Gastroesophageal sphincter (tissue), 4 donors: ENCODE data around the gene MAS1L. TPM values are rescaled to one million over a fixed set of nuclear protein-coding genes. Genes with fewer than 3 reads are reported as not detected.
"Not testable (repeated sequence)": the region's sequence is repeated elsewhere in the genome, so short reads cannot be mapped to it uniquely, and the experiment has no call there.

ENCODE experiments used
- ATAC-seq: fragments of 150-250 bp; one replicate; pipeline ENCODE4 v1.9.1; 2016; ENCODE audit warnings: mild to moderate bottlenecking, moderate library complexity
- H3K27ac ChIP-seq, 4 donors: fragments of 200-600 bp; sonication (generic) in 3 of 4; 1 replicate in 3 of 4; 2 replicates in 1 of 4; pipeline ENCODE4 v1.5.1; 2016 to 2019
- H3K27me3 ChIP-seq: fragments of 200-600 bp; sonication (generic); one replicate; pipeline ENCODE4 v1.5.1; 2019
- H3K36me3 ChIP-seq, 2 donors: fragments of 200-600 bp; sonication (generic); one replicate each; pipeline ENCODE4 v1.5.1; 2019; ENCODE audit warnings: control low read depth in 1 of 2
- H3K4me1 ChIP-seq, 3 donors: fragments of 200-600 bp; sonication (generic); 1 replicate in 2 of 3; 2 replicates in 1 of 3; pipeline ENCODE4 v1.5.1; 2016 to 2019; ENCODE audit warnings: control low read depth in 2 of 3
- H3K4me3 ChIP-seq, 2 donors: fragments of 200-600 bp; sonication (generic); one replicate each; pipeline ENCODE4 v1.5.1; 2019; ENCODE audit warnings: mild to moderate bottlenecking in 1 of 2, moderate library complexity in 1 of 2
- H3K9me3 ChIP-seq, 3 donors: fragments of 200-600 bp; sonication (generic); one replicate each; pipeline ENCODE4 v1.5.1; 2017 to 2019; ENCODE audit warnings: control low read depth in 2 of 3
- CTCF ChIP-seq, 4 experiments: fragments of 200-600 bp in 2 of 4; fragments of 450-650 bp in 2 of 4; sonication (generic) in 1 of 4; IDR thresholded peaks; one replicate each; pipeline ENCODE4 v1.5.1; 2017 to 2019; ENCODE audit warnings: antibody characterized with exemption in 4 of 4, mild to moderate bottlenecking in 2 of 4, moderate library complexity in 2 of 4
- EP300 ChIP-seq: sonication (generic); formaldehyde crosslinking; IDR thresholded peaks from one replicate; pipeline ENCODE4 v1.6.1; 2017; ENCODE audit warnings: antibody characterized with exemption, mild to moderate bottlenecking
- POLR2A ChIP-seq, 2 donors: fragments of 450-650 bp; IDR thresholded peaks; one replicate each; pipeline ENCODE4 v1.6.1; 2017; ENCODE audit warnings: antibody characterized with exemption in 2 of 2, mild to moderate bottlenecking in 2 of 2, moderate library complexity in 1 of 2
- POLR2AphosphoS5 ChIP-seq: sonication (generic); formaldehyde crosslinking; IDR thresholded peaks from one replicate; pipeline ENCODE4 v1.6.1; 2017; ENCODE audit warnings: antibody characterized with exemption
- WGBS, 2 donors: methylation state at CpG; one replicate each; pipeline ENCODE4 v1.1.5; 2018; ENCODE audit warnings: low coverage in 1 of 2; 5-methylcytosine and 5-hydroxymethylcytosine counted together
- total RNA-seq, 4 donors: library from RNA; depleted of rRNA; stranded (reverse); fragments of >200 nt; gene quantifications; one replicate each; pipeline ENCODE4 v1.1.0, GENCODE V29; 2016

The MAS1L gene
- total RNA-seq, 4 donors from 2014 or later = not detected

GRCh38 chr6:29456971-29457370 lies 30.8 kb downstream of the MAS1L start, which contains the start of the genes OR11A1 and OR2H1:
OR11A1 (minus strand) TSS chr6:29457071; CDS start chr6:29427641, 29,430 bp downstream.
OR2H1 (plus strand) TSS chr6:29457155; CDS start chr6:29461770, 4,615 bp downstream.
- H3K4me1 ChIP-seq = no peaks in the 10 kb centered on the region
- H3K36me3 ChIP-seq = no peaks in the 10 kb centered on the region
- WGBS, 2 donors = 39 to 40% methylated on average over 2 of the region's 2 CpGs
- no peaks in the 10 kb centered on the region for H3K27me3 ChIP-seq
- ATAC-seq = no peak
- no peak for TF ChIP-seq CTCF (IDR thresholded peaks at IDR 0.05)
- H3K4me3 ChIP-seq = no peak within 1 kb of the TSS
- H3K9me3 ChIP-seq = no peaks in the 10 kb centered on the region
- H3K27ac ChIP-seq = no peak within 1 kb of the TSS

GRCh38 chr6:29451471-29452193 lies 36.1 kb downstream of the MAS1L start:
- TF ChIP-seq POLR2A (IDR thresholded peaks at IDR 0.05) (no peak), EP300 (no peak), CTCF (IDR thresholded peaks at IDR 0.05) (no peak), POLR2AphosphoS5 (no peak)

GRCh38 chr6:29447670-29448069 lies 40.1 kb downstream of the MAS1L start:
- ATAC-seq = no peak
- WGBS, 2 donors = no CpG with 5 or more reads among the region's 1 CpG
- Histone ChIP-seq H3K4me1 (no peaks in the 10 kb centered on the region), H3K36me3 (no peaks in the 10 kb centered on the region), H3K4me3 (no peak overlapping the region), H3K27me3 (no peaks in the 10 kb centered on the region), H3K9me3 (no peaks in the 10 kb centered on the region), H3K27ac (no peak overlapping the region)
- no peak for TF ChIP-seq POLR2A (IDR thresholded peaks at IDR 0.05)
- TF ChIP-seq EP300 = no peak
- TF ChIP-seq POLR2AphosphoS5 = no peak
- no peak for TF ChIP-seq CTCF (IDR thresholded peaks at IDR 0.05)

More at GRCh38 chr6:29451471-29452193, 36.1 kb downstream of the MAS1L start:
- Histone ChIP-seq H3K9me3 (no peaks in the 10 kb centered on the region), H3K4me1 (no peaks in the 10 kb centered on the region), H3K36me3 (no peaks in the 10 kb centered on the region), H3K4me3 (no peak overlapping the region), H3K27me3 (no peaks in the 10 kb centered on the region), H3K27ac (no peak overlapping the region)
- ATAC-seq = no peak
- 61 to 77% methylated on average over 3 of the region's 3 CpGs for WGBS, 2 donors

GRCh38 chr6:29444031-29444430 lies 43.7 kb downstream of the MAS1L start:
- not testable (repeated sequence) for H3K36me3 ChIP-seq, H3K9me3 ChIP-seq, ATAC-seq, H3K27me3 ChIP-seq, H3K4me1 ChIP-seq, H3K27ac ChIP-seq, H3K4me3 ChIP-seq
- 67% methylated on average over 1 of the region's 1 CpG; no CpG with 5 or more reads in 1 of the 2 donors for WGBS, 2 donors

GRCh38 chr6:29442719-29443118 lies 45.0 kb downstream of the MAS1L start:
- ATAC-seq = no peak
- no peaks in the 10 kb centered on the region for H3K36me3 ChIP-seq
- no peak overlapping the region for H3K4me3 ChIP-seq
- H3K4me1 ChIP-seq = no peaks in the 10 kb centered on the region
- TF ChIP-seq POLR2A (IDR thresholded peaks at IDR 0.05) (no peak), POLR2AphosphoS5 (no peak), EP300 (no peak), CTCF (IDR thresholded peaks at IDR 0.05) (no peak)
- no peak overlapping the region for H3K27ac ChIP-seq
- 67 to 78% methylated on average over 1 of the region's 1 CpG for WGBS, 2 donors
- H3K9me3 ChIP-seq = no peaks in the 10 kb centered on the region
- H3K27me3 ChIP-seq = no peaks in the 10 kb centered on the region
